Measurements from ENCODE around the gene CDKL5.

The CDKL5 gene

GRCh38 chrX:18461431-18461830, 36.0 kb downstream of the CDKL5 start:
- no peak for DNase-seq

GRCh38 chrX:18464499-18464898, 39.1 kb downstream of the CDKL5 start:
- no peak for DNase-seq

GRCh38 chrX:18465051-18465450, 39.6 kb downstream of the CDKL5 start:
- no peak for DNase-seq

GRCh38 chrX:18468599-18468998, 43.2 kb downstream of the CDKL5 start:
- no peak for DNase-seq

GRCh38 chrX:18471296-18471695, 45.9 kb downstream of the CDKL5 start:
- DNase-seq = no peak

GRCh38 chrX:18490806-18491555, 65.6 kb downstream of the CDKL5 start:
- DNase-seq = no peak

- no peak for DNase-seq
These were observed 66.4 kb downstream of the CDKL5 start for GRCh38 chrX:18491587-18492340.

GRCh38 chrX:18534949-18535348, 109.5 kb downstream of the CDKL5 start:
- DNase-seq = no peak

- no peak for DNase-seq
These were observed 111.7 kb downstream of the CDKL5 start for GRCh38 chrX:18537068-18537467.

- no peak for DNase-seq
These were observed 112.1 kb downstream of the CDKL5 start for GRCh38 chrX:18537524-18537923.

- DNase-seq = no peak
These were observed 116.7 kb downstream of the CDKL5 start for GRCh38 chrX:18542131-18542530.

GRCh38 chrX:18542905-18543304, 117.5 kb downstream of the CDKL5 start:
- no peak for DNase-seq

GRCh38 chrX:18543738-18544137, 118.3 kb downstream of the CDKL5 start:
- DNase-seq = no peak

- no peak for DNase-seq
These were observed 120.4 kb downstream of the CDKL5 start for GRCh38 chrX:18545771-18546170.

GRCh38 chrX:18548996-18549395, 123.6 kb downstream of the CDKL5 start:
- DNase-seq = no peak

- no peak for DNase-seq
These were observed 124.2 kb downstream of the CDKL5 start for GRCh38 chrX:18549643-18550042.

- no peak for DNase-seq
These were observed 132.5 kb downstream of the CDKL5 start for GRCh38 chrX:18557879-18558278.

GRCh38 chrX:18558799-18559198, 133.4 kb downstream of the CDKL5 start:
- no peak for DNase-seq

- DNase-seq = no peak
These were observed 135.6 kb downstream of the CDKL5 start for GRCh38 chrX:18561020-18561419.

- no peak for DNase-seq
These were observed 140.3 kb downstream of the CDKL5 start for GRCh38 chrX:18565727-18566126.

GRCh38 chrX:18566748-18567147, 141.3 kb downstream of the CDKL5 start:
- no peak for DNase-seq

- DNase-seq = no peak
These were observed 148.1 kb downstream of the CDKL5 start for GRCh38 chrX:18573556-18573955.

- DNase-seq = no peak
These were observed 149.2 kb downstream of the CDKL5 start for GRCh38 chrX:18574591-18574990.

GRCh38 chrX:18575744-18576143, 150.3 kb downstream of the CDKL5 start:
- DNase-seq = no peak

GRCh38 chrX:18577400-18577799, 152.0 kb downstream of the CDKL5 start:
- no peak for DNase-seq
